Colonic mucosa (tissue), 4 donors: ENCODE data around the gene RREB1. TPM values are rescaled to one million over a fixed set of nuclear protein-coding genes. Genes with fewer than 3 reads are reported as not detected.

Experiments
- DNase-seq: peaks from one replicate; pipeline ENCODE4 v3.0.0-alpha.2; 2020
- H3K27ac ChIP-seq: fragments of 200-600 bp; one replicate; pipeline ENCODE4 v1.8.0; 2021
- H3K27me3 ChIP-seq: fragments of 200-600 bp; one replicate; pipeline ENCODE4 v1.8.0; 2021
- H3K36me3 ChIP-seq: fragments of 200-600 bp; one replicate; pipeline ENCODE4 v1.8.0; 2021
- H3K4me1 ChIP-seq: fragments of 200-600 bp; one replicate; pipeline ENCODE4 v1.8.0; 2021; ENCODE audit warnings: mild to moderate bottlenecking
- H3K4me3 ChIP-seq: fragments of 200-600 bp; one replicate; pipeline ENCODE4 v1.8.0; 2021
- H3K9ac ChIP-seq, 2 donors: one replicate each; pipeline ENCODE4 v1.7.0; 2013; ENCODE audit warnings: control low read depth in 2 of 2, low read depth in 2 of 2, low read length in 2 of 2
- H3K9me3 ChIP-seq: fragments of 200-600 bp; one replicate; pipeline ENCODE4 v1.8.0; 2021
- CTCF ChIP-seq: fragments of 200-600 bp; IDR thresholded peaks from one replicate; pipeline ENCODE4 v1.8.0; 2022; ENCODE audit warnings: antibody characterized with exemption, mild to moderate bottlenecking
- intact Hi-C: fragments of 100-400 bp; cut with DNase I; formaldehyde crosslinking; loops from one replicate; pipeline ENCODE4 v1.14.1; 2022
- total RNA-seq, 2 donors: library from RNA; stranded (reverse); fragmentation: NEBNext Ultra II Directional in 1 of 2; extraction: Animal tissue kit (Norgen Biotek cat#: 25700) in 1 of 2; gene quantifications; one replicate each; pipeline ENCODE4 v1.2.1, GENCODE V29; 2021
- donor health status: healthy.
- donor health status: DM: no; HTN: no; CAD: no.
- donor health status: DM: no; HTN: no; CAD: no.

The RREB1 gene
- total RNA-seq, 2 donors from 2014 or later = 79.0 to 81.3 TPM

GRCh38 chr6:7285416-7285815, 177.7 kb downstream of the RREB1 start:
- no peak overlapping the region for H3K9ac ChIP-seq
- H3K9me3 ChIP-seq = no peaks in the 10 kb centered on the region
- DNase-seq = no peak
- peaks cover 17% of the 10 kb centered on the region for H3K36me3 ChIP-seq
- TF ChIP-seq CTCF = no peak
- no peaks in the 10 kb centered on the region for H3K27me3 ChIP-seq
- H3K4me1 ChIP-seq = no peaks in the 10 kb centered on the region
- intact Hi-C loops = no loop called here
- no peak overlapping the region for H3K4me3 ChIP-seq
- no peak overlapping the region for H3K27ac ChIP-seq

GRCh38 chr6:7290079-7290478, 182.3 kb downstream of the RREB1 start:
- Histone ChIP-seq H3K27ac (no peak overlapping the region), H3K4me3 (no peak overlapping the region), H3K36me3 (peaks cover 17% of the 10 kb centered on the region), H3K9me3 (no peaks in the 10 kb centered on the region), H3K27me3 (no peaks in the 10 kb centered on the region), H3K4me1 (no peaks in the 10 kb centered on the region), H3K9ac (no peak overlapping the region)
- TF ChIP-seq CTCF = no peak
- no peak for DNase-seq
- intact Hi-C loops = no loop called here

- Histone ChIP-seq H3K27me3 (no peaks in the 10 kb centered on the region), H3K27ac (no peak overlapping the region), H3K9ac (no peak overlapping the region), H3K4me3 (no peak overlapping the region), H3K4me1 (no peaks in the 10 kb centered on the region), H3K36me3 (peaks cover 8% of the 10 kb centered on the region), H3K9me3 (no peaks in the 10 kb centered on the region)
- intact Hi-C loops = no loop called here
- DNase-seq = no peak
- TF ChIP-seq CTCF = no peak
These were observed 185.0 kb downstream of the RREB1 start for GRCh38 chr6:7292596-7293255.

- Histone ChIP-seq H3K4me3 (no peak overlapping the region), H3K9me3 (no peaks in the 10 kb centered on the region), H3K27ac (no peak overlapping the region), H3K9ac (no peak overlapping the region), H3K4me1 (no peaks in the 10 kb centered on the region), H3K36me3 (no peaks in the 10 kb centered on the region), H3K27me3 (no peaks in the 10 kb centered on the region)
- DNase-seq = no peak
- no peak for TF ChIP-seq CTCF
- intact Hi-C loops = no loop called here
These were observed 188.2 kb downstream of the RREB1 start for GRCh38 chr6:7295916-7296315.

- no peak for TF ChIP-seq CTCF
- intact Hi-C loops = no loop called here
- no peak overlapping the region for H3K4me3 ChIP-seq
These were observed 188.8 kb downstream of the RREB1 start for GRCh38 chr6:7296602-7297001.

More at GRCh38 chr6:7296602-7297001, 188.8 kb downstream of the RREB1 start:
- H3K4me1 ChIP-seq = no peaks in the 10 kb centered on the region
- no peak overlapping the region for H3K9ac ChIP-seq
- H3K27me3 ChIP-seq = no peaks in the 10 kb centered on the region
- H3K27ac ChIP-seq = no peak overlapping the region
- no peaks in the 10 kb centered on the region for H3K9me3 ChIP-seq
- H3K36me3 ChIP-seq = no peaks in the 10 kb centered on the region
- no peak for DNase-seq
